ENCODE data around the gene RBM22.
A peak's percentile ranks its signal among the peaks of the same experiment; 100 is the strongest.
"Not testable (repeated sequence)": the region's sequence is repeated elsewhere in the genome, so short reads cannot be mapped to it uniquely, and the experiment has no call there.

The RBM22 gene

DNA sequence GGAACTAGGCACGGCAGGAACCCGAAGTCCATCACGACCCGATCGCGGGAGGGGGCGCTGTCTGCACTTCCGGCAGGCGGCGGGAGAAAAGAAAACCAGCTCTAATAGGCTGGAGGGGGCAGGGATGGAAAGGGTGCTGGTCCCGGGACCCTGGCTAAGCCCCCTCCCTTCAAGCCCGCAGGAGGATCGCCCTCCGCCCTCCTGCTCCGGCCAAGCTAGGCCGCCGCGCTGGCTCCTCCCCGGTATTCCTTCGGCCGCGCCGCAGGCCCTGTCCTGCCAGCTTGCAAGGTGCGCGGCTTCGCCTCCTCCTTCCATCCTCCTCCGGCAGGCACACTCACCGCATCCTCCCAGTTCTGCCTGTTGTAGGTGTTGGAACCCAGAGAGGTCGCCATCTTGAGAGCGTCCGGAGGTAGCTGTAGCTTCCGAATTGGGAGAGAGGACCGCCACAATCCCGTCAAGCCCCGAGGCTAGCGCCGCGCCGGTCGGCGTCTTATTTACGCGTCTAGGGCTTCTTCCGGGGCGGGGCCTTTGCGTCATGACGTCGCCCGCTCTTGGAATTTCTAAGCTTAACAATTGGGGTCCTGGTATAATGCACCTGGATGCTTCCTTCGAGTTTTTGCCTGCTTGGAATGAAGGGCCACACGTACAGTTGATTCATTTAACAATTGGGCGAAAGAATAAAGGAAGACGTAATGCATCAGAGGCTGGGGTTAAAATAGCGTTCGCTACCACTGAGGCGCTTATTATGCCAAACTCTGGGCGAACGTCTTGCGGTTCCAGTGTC is at the start of gene RBM22:
Gene RBM22, minus strand, starts transcription at position 469 of the 784 bp plus-strand sequence. Its CDS starts 77 bp downstream, at position 392.
- H3K27ac Mint-ChIP-seq: no peak within 1 kb of the TSS
- ATAC-seq (peak; percentile 97), DNase-seq (peak; percentile 83 to 89)
- H3K27me3 Mint-ChIP-seq: no peaks in the 10 kb centered on the region
- H3K4me1 Mint-ChIP-seq: no peaks in the 10 kb centered on the region
- H3K4me3 Mint-ChIP-seq: no peak within 1 kb of the TSS
- no peaks in the 10 kb centered on the region for H3K9me3 Mint-ChIP-seq

DNA sequence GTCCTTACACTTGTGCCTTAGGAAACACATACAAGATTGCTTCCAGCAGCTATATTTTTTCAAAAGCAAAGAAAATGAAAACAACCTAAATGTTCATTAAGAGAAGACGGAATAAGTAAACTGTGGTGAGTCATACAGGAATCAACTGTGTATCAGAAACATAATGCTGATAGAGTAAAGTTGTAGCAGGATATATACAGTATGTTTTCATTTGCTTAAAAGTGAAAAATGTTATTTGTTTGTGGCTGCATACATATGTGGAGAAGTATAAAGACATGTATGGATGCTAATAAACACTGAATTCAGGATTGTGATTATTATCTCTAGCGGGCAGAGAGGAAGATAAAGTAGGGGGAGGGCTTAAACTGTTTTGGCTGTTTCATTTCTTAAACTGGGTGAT is 49.6 kb upstream of the RBM22 start:
- H3K9me3 Mint-ChIP-seq: peaks cover 1 to 3% of the 10 kb centered on the region in 2 donors
- no peaks in the 10 kb centered on the region for H3K27me3 Mint-ChIP-seq
- peaks cover 47% of the 10 kb centered on the region for H3K4me1 Mint-ChIP-seq
- H3K4me3 Mint-ChIP-seq: peak overlapping the region in 1 of 2 donors; percentile 30
- ATAC-seq: no peak
- DNase-seq: no peak
- no peak overlapping the region for H3K27ac Mint-ChIP-seq

DNA sequence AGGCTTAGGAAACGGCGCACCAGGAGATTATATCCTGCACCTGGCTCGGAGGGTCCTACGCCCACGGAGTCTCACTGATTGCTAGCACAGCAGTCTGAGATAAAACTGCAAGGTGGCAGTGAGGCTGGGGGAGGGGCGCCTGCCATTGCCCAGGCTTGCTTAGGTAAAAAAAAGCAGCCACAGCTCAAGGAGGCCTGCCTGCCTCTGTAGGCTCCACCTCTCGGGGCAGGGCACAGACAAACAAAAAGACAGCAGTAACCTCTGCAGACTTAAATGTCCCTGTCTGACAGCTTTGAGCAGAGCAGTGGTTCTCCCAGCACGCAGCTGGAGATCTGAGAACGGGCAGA is 42.3 kb upstream of the RBM22 start:
- Mint-ChIP-seq H3K4me3 (peak overlapping the region; percentile 63 to 76), H3K4me1 (peaks cover 71% of the 10 kb centered on the region)
- H3K9me3 Mint-ChIP-seq, DNase-seq, H3K27me3 Mint-ChIP-seq, H3K27ac Mint-ChIP-seq: not testable (repeated sequence)
- ATAC-seq: peak; percentile 54

DNA sequence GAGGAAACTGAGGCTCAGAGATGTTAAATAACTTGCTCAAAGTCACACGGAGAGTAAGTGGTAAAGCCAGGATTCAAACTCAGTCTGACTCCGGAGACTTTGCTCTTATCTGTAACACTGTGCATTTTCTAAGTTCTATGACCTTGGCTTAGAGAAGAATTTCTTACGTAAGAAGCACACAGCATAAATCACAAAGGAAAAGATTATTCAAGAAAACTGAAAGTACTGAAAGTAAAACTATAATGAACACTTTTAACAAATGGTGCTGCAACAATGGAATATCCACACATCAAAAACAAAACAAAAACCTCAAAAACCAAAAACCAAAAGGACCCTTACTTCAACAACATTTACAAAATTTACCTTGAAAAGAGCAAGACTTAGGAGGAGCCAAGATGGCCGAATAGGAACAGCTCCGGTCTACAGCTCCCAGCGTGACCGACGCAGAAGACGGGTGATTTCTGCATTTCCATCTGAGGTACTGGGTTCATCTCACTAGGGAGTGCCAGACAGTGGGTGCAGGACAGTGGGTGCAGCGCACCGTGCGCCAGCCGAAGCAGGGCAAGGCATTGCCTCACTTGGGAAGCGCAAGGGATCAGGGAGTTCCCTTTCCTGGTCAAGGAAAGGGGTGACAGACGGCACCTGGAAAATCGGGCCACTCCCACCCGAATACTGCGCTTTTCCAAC is 41.7 kb upstream of the RBM22 start:
- H3K4me3 Mint-ChIP-seq: peak overlapping the region; percentile 63 to 76
- H3K9me3 Mint-ChIP-seq, DNase-seq, H3K27me3 Mint-ChIP-seq: not testable (repeated sequence)
- peak overlapping the region; percentile 50 to 90 for H3K27ac Mint-ChIP-seq
- H3K4me1 Mint-ChIP-seq: peaks cover 76% of the 10 kb centered on the region
- peak; percentile 91 for ATAC-seq

DNA sequence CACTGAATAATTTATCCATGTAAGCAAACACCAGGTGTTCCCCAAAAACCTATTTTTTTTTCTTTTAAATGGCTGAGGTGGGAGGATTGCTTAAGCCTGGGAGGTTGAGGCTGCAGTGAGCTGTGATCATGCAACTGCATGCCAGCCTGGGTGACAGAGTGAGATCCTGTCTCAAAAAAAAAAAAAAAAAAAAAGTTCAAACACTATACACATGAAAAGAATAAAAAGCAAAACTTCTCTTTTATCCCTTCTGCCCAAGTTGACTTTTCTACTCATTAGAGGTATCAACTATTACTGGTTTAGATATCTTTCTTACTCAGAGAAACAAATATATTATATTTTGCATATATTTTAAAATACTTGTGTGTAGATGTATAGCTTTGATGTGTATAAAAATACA is 40.1 kb upstream of the RBM22 start:
- H3K4me3 Mint-ChIP-seq: no peak overlapping the region
- DNase-seq: no peak

DNA sequence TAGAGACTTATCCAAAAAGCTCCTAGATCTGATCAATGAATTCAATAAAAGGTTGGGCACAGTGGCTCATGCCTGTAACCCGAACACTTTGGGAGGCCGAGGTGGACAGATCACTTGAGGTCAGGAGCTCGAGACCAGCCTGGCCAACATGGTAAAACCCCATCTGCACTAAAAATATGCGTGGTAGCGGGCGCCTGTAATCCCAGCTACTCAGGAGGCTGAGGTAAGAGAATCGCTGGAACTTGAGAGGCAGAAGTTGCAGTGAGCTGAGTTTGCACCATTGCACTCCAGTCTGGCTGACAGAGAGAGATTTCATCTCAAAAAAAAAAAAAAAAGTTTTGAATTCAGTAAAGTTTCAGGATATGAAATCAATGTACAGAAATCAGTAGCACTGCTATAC is 38.0 kb upstream of the RBM22 start:
- no peak for DNase-seq
- ATAC-seq: no peak
- H3K9me3 Mint-ChIP-seq: peaks cover 0 to 5% of the 10 kb centered on the region in 2 donors
- peaks cover 96% of the 10 kb centered on the region for H3K4me1 Mint-ChIP-seq
- H3K27ac Mint-ChIP-seq: no peak overlapping the region
- no peaks in the 10 kb centered on the region for H3K27me3 Mint-ChIP-seq
- H3K4me3 Mint-ChIP-seq: no peak overlapping the region

More for the DNA sequence above, 40.1 kb upstream of the RBM22 start:
- Mint-ChIP-seq H3K4me1 (peaks cover 92% of the 10 kb centered on the region), H3K27me3 (no peaks in the 10 kb centered on the region), H3K9me3 (peaks cover 7 to 12% of the 10 kb centered on the region in 2 donors), H3K27ac (no peak overlapping the region)
- ATAC-seq: no peak

DNA sequence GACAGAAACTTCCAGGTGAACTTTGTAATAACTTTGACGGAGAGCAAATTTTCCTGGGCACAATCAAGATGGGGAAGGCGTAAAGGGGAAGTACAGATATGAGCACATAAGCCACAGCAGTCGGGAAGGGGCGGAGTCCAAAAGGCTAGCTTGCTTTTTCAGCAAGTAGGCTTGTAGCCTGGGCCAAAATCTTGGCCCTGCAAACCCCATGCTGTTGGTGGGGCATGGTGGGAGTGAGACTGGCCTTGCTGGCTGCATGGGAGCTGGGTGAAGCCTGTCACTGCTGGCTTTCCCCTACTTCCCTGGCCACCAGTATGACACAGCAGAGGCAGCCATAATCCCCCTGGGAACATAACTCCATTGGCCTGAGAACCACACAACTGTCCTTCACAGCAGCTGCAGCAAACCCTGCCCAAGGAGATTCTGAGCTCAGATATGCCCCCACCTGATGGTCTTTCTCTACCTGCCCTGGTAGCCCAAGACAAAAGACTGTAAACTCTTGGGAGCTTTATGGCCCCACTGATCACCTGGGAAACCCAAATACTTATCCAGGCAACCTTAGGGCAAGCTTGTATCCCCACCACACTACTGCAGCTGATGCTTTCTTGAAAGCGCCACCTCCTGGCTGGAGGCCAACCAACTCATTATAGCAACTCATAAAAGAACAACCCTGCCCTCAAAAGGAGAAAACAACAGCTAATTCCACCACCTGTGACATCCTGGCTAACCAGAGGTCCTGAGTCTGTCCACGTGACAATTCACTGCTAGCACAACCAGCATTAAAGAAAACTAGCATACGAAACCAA is 33.9 kb upstream of the RBM22 start:
- H3K9me3 Mint-ChIP-seq: peaks cover 0 to 4% of the 10 kb centered on the region in 2 donors
- peaks cover 60% of the 10 kb centered on the region for H3K4me1 Mint-ChIP-seq
- no peak overlapping the region for H3K4me3 Mint-ChIP-seq
- peak in 1 of 2 donors; percentile 25 for DNase-seq
- no peaks in the 10 kb centered on the region for H3K27me3 Mint-ChIP-seq
- peak overlapping the region; percentile 68 to 82 for H3K27ac Mint-ChIP-seq
- peak; percentile 70 for ATAC-seq

DNA sequence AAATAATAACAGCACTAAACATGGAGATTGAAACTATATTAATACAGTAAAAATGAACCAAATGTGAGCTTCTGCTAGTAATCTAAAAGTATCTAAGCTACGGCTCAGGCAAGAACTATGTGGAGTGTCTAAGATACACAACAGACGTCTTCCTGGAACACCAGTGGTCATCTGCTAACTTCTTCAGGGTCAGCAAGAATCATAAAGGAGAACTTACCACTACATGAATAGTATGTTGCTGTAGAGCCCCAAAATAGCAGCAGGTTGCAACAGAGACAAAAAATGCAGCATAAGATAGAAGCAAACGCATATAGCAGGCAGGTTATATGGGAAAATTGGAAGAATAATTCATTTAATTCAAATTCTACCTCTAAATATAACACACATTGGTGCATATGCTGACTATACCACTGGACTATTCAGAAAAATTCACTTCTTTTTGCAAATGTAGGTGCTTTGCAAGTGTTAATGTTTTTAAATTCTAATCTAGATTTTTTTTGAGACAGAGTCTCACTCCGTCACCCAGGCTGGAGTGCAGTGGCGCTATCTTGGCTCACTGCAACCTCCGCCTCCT is 30.9 kb upstream of the RBM22 start:
- H3K27me3 Mint-ChIP-seq: no peaks in the 10 kb centered on the region
- H3K27ac Mint-ChIP-seq: peak overlapping the region in 1 of 2 donors; percentile 28
- no peak overlapping the region for H3K4me3 Mint-ChIP-seq
- DNase-seq (no peak), ATAC-seq (no peak)
- H3K4me1 Mint-ChIP-seq: peaks cover 29% of the 10 kb centered on the region
- peaks cover 0 to 4% of the 10 kb centered on the region in 2 donors for H3K9me3 Mint-ChIP-seq

DNA sequence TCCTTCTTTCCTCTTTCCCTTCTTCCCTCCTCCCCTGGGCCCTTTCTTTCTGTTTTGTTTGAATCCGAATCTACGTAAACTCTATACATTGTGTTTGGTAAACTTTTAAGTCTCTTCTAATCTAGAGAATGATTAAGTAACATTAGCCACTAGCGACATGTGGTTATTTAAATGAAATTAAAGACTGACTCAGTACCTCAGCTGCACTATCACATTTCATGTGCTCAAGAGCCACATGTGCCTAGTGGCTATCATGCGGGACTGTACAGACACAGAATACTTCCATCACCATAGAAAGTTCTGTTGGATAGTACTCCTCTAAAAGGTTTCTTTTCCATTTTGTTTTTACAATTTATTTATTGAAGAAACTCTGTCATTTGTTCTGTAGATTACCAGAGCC is 29.0 kb upstream of the RBM22 start:
- Mint-ChIP-seq H3K4me3 (no peak overlapping the region), H3K4me1 (peaks cover 11% of the 10 kb centered on the region), H3K27ac (no peak overlapping the region), H3K27me3 (no peaks in the 10 kb centered on the region), H3K9me3 (no peaks in the 10 kb centered on the region)
- no peak for ATAC-seq
- no peak for DNase-seq

DNA sequence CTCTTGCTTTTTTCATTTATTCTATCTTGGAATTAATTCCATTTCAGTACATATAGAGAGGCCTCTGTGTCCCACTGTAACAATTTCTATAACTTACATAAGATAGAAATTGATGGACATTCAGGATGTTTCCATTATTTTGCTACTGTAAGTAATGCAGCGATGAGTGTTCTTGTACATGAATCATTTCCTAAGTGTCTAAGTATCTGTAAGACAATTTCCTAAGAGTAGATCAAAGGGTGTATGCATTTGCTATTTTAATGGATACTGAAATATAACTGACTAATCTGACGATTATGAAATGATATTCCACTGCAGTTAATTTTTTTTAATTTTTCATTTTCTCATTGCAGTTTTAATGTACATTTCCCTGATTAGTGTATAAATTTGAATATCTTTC is 23.0 kb upstream of the RBM22 start:
- no peak for DNase-seq
- ATAC-seq: no peak
- Mint-ChIP-seq H3K4me3 (no peak overlapping the region), H3K27me3 (no peaks in the 10 kb centered on the region), H3K4me1 (no peaks in the 10 kb centered on the region), H3K27ac (no peak overlapping the region), H3K9me3 (no peaks in the 10 kb centered on the region)

DNA sequence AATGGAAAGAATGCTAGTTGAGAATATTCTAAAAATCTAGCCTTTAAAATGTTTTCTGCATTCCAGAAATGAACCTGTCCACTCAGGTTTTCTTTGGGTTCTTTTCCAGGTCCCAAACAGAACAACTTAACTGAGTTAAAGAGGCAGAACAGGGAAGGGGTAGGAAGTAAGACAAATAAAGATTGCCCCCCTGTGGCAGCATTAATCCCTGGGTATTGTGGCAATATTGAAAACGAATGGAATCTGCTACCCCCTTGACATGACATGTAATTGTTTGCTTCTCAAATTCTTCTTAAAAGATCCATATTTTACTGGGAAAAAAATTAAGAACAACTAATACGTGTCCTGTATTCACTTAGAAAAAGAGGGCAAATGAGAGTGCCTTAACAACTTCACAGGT is 9.3 kb upstream of the RBM22 start:
- ATAC-seq: no peak
- no peak overlapping the region for H3K4me3 Mint-ChIP-seq
- H3K27ac Mint-ChIP-seq: no peak overlapping the region
- DNase-seq: no peak
- H3K4me1 Mint-ChIP-seq: no peaks in the 10 kb centered on the region
- no peaks in the 10 kb centered on the region for H3K27me3 Mint-ChIP-seq
- no peaks in the 10 kb centered on the region for H3K9me3 Mint-ChIP-seq

DNA sequence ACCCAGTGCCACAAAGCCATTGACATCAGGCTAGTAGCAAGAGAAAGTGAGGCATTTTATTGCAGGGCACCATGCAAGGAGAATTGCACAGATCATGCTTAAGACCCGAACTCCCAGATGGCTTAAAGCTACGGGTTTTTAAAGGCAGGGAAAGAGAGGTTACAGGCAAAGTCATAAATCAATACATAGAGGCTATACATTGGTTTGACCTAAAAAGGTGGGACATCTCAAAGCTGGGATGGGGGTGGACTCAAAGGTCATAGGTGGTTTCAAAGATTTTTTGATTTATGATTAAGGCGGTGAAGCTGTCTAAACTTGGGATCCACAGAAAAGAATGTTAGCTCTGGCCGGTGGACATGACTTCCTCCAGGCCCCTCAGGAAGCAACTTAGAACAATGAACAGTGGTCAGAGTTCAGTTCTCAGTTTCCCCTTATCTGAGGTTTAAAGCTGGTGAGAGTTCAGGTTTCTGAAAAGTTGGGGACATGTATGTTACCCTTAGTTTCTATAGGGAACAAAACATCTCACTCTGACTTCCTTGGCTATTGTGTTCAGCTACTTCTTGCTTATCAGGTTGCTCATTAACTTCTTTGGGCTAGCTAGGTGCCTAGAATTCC is 6.0 kb upstream of the RBM22 start:
- Mint-ChIP-seq H3K4me3 (no peak overlapping the region), H3K9me3 (no peaks in the 10 kb centered on the region), H3K27me3 (no peaks in the 10 kb centered on the region), H3K4me1 (no peaks in the 10 kb centered on the region), H3K27ac (peak overlapping the region in 1 of 2 donors; percentile 64)
- ATAC-seq (no peak), DNase-seq (no peak)

DNA sequence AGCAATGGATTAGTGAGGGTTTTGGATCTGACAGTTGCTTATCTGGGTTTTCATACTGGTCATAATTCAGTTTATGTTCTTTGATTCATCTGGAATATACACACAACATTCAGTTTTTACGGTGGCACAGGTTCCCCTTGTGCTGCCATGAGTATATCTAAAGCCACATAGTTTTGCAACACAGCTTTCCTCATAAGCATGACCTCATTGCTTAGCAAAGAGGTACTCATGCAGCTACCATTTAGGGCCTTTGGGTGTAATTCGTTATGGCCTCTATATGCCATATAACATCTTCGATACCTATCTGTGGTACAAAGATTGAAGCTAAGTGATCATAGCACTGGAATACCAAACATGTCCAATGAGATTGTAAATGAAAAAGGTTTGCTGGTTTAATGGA is 2.9 kb upstream of the RBM22 start:
- no peaks in the 10 kb centered on the region for H3K27me3 Mint-ChIP-seq
- no peak overlapping the region for H3K27ac Mint-ChIP-seq
- no peaks in the 10 kb centered on the region for H3K9me3 Mint-ChIP-seq
- no peaks in the 10 kb centered on the region for H3K4me1 Mint-ChIP-seq
- DNase-seq (no peak), ATAC-seq (no peak)
- no peak overlapping the region for H3K4me3 Mint-ChIP-seq

DNA sequence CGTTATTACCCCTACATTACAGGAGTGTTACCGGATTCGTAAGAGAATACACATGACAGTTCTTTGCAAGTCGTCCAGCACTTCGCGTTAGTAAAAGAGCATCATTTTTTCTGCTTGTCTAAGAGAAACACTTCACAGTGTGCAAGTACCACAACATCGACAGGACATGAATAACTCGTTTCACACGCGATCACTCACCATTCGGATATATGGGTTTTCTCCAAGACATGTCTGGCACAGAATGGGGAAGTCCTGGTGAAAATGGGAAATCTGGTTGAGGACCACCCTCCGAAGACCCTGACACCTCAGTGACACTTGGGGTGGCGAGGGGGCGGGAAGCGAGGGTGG is 642 bp downstream of the RBM22 start:
- H3K4me1 Mint-ChIP-seq: no peaks in the 10 kb centered on the region
- H3K4me3 Mint-ChIP-seq: no peak overlapping the region
- DNase-seq (no peak), ATAC-seq (peak; percentile 27)
- H3K27me3 Mint-ChIP-seq: no peaks in the 10 kb centered on the region
- H3K9me3 Mint-ChIP-seq: no peaks in the 10 kb centered on the region
- no peak overlapping the region for H3K27ac Mint-ChIP-seq

DNA sequence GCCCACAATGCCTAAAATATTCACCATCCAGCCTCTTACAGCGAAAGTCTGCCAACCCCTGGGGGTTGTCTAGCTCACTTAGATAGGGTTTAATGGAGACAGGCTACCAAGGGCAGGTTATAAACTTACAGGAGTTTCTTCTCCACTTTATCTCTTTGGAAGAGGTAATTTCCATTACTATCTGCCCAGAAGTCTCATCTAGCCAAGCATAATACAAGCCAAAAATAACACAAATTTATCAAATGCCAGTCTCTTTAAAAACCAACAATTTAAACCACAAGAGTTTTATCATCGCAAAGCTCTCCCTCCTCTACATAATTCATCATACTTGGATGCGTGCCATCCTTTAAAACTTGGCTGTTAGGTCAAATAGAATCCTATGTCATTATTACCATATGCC is 6.2 kb downstream of the RBM22 start:
- Mint-ChIP-seq H3K27ac (no peak overlapping the region), H3K27me3 (no peaks in the 10 kb centered on the region), H3K9me3 (no peaks in the 10 kb centered on the region), H3K4me1 (peaks cover 6% of the 10 kb centered on the region), H3K4me3 (no peak overlapping the region)
- DNase-seq (no peak), ATAC-seq (no peak)
